HepG2 (cell line): ENCODE results near the gene LY6G5B. TPM values are rescaled to one million over a fixed set of nuclear protein-coding genes. Genes with fewer than 3 reads are reported as not detected.

Experiments used
- EEA1 ChIP-seq: sonication (generic); formaldehyde crosslinking; IDR thresholded peaks from 2 replicates; pipeline ENCODE4 v1.5.1; 2020; ENCODE audit warnings: mild to moderate bottlenecking, missing genetic modification reagents, borderline replicate concordance
- ELF1 ChIP-seq: sonication (generic); formaldehyde crosslinking; IDR thresholded peaks from 2 replicates; pipeline ENCODE4 v1.4.0; 2020; ENCODE audit warnings: missing genetic modification reagents
- FOSL1 ChIP-seq: sonication (generic); formaldehyde crosslinking; IDR thresholded peaks from 2 replicates; pipeline ENCODE4 v1.9.0; 2021; ENCODE audit warnings: missing genetic modification reagents, borderline replicate concordance
- ISL2 ChIP-seq: sonication (generic); formaldehyde crosslinking; IDR thresholded peaks from 2 replicates; pipeline ENCODE4 v1.5.0; 2020; ENCODE audit warnings: missing genetic modification reagents
- KIAA2018 ChIP-seq: sonication (generic); formaldehyde crosslinking; IDR thresholded peaks from 2 replicates; pipeline ENCODE4 v1.5.0; 2020; ENCODE audit warnings: mild to moderate bottlenecking, missing genetic modification reagents, borderline replicate concordance
- MXD4 ChIP-seq: IDR thresholded peaks from 2 replicates; pipeline ENCODE4 v1.6.1; 2016; ENCODE audit warnings: mild to moderate bottlenecking, missing biosample characterization, missing genetic modification reagents
- PAWR ChIP-seq: sonication (generic); formaldehyde crosslinking; IDR thresholded peaks from 2 replicates; pipeline ENCODE4 v1.4.0; 2020; ENCODE audit warnings: missing genetic modification reagents, mild to moderate bottlenecking, borderline replicate concordance
- RARA ChIP-seq: IDR thresholded peaks from 2 replicates; pipeline ENCODE4 v1.6.1; 2016; ENCODE audit warnings: missing genetic modification reagents, missing compliant biosample characterization
- SRF ChIP-seq: IDR thresholded peaks from 2 replicates; pipeline ENCODE4 v1.6.1; 2011; ENCODE audit warnings: mild to moderate bottlenecking, low read depth, low read length, moderate library complexity
- TGIF2 ChIP-seq: IDR thresholded peaks from 2 replicates; pipeline ENCODE4 v1.6.1; 2016; ENCODE audit warnings: control low read depth, missing compliant biosample characterization
- ZBTB26 ChIP-seq: IDR thresholded peaks from 2 replicates; pipeline ENCODE4 v1.6.1; 2016; ENCODE audit warnings: missing compliant biosample characterization, missing genetic modification reagents, borderline replicate concordance
- ZKSCAN5 ChIP-seq: sonication (generic); formaldehyde crosslinking; IDR thresholded peaks from 2 replicates; pipeline ENCODE4 v1.5.1; 2020; ENCODE audit warnings: mild to moderate bottlenecking, missing genetic modification reagents
- ZNF276 ChIP-seq: sonication (generic); formaldehyde crosslinking; IDR thresholded peaks from 2 replicates; pipeline ENCODE4 v1.4.0; 2020; ENCODE audit warnings: mild to moderate bottlenecking, low read depth, missing genetic modification reagents
- ZNF34 ChIP-seq: sonication (generic); formaldehyde crosslinking; IDR thresholded peaks from 2 replicates; pipeline ENCODE4 v1.4.0; 2020; ENCODE audit warnings: mild to moderate bottlenecking, missing genetic modification reagents, borderline replicate concordance
- ZNF749 ChIP-seq: sonication (generic); formaldehyde crosslinking; IDR thresholded peaks from 2 replicates; pipeline ENCODE4 v1.8.0; 2022; ENCODE audit warnings: mild to moderate bottlenecking, missing genetic modification reagents, moderate library complexity, borderline replicate concordance
- ZNF83 ChIP-seq: sonication (generic); formaldehyde crosslinking; IDR thresholded peaks from 2 replicates; pipeline ENCODE4 v1.4.0; 2020; ENCODE audit warnings: missing genetic modification reagents, mild to moderate bottlenecking, borderline replicate concordance
- polyA plus RNA-seq, 8 experiments: library from polyadenylated mRNA; depleted of rRNA in 3 of 8; stranded (reverse) in 7 of 8; unstranded in 1 of 8; fragments of >200 nt; fragmentation: Illumina TruSeq in 4 of 8; extraction: Trizol in 4 of 8; gene quantifications; 2 replicates each; pipeline versions ENCODE4 v1.2.1 to v1.2.3, GENCODE V29; 2011 to 2016; ENCODE audit warnings: low read depth in 4 of 8, missing spikeins in 1 of 8, mixed read lengths in 1 of 8; ENCODE audit not compliant: insufficient read depth in 1 of 8
- total RNA-seq, 5 experiments: library from RNA; depleted of rRNA; stranded (reverse); fragments of >200 nt; fragmentation: Illumina TruSeq; extraction: Trizol; gene quantifications; 2 replicates each; pipeline ENCODE4 v1.2.3, GENCODE V29; 2016; ENCODE audit warnings: low read depth in 1 of 5

LY6G5B gene
- total and polyA plus RNA-seq, 2 of the 13 experiments (the other 11 are each of a cell fraction or from before 2014, with no cell fraction given), result 7.8 to 15.7 TPM

DNA sequence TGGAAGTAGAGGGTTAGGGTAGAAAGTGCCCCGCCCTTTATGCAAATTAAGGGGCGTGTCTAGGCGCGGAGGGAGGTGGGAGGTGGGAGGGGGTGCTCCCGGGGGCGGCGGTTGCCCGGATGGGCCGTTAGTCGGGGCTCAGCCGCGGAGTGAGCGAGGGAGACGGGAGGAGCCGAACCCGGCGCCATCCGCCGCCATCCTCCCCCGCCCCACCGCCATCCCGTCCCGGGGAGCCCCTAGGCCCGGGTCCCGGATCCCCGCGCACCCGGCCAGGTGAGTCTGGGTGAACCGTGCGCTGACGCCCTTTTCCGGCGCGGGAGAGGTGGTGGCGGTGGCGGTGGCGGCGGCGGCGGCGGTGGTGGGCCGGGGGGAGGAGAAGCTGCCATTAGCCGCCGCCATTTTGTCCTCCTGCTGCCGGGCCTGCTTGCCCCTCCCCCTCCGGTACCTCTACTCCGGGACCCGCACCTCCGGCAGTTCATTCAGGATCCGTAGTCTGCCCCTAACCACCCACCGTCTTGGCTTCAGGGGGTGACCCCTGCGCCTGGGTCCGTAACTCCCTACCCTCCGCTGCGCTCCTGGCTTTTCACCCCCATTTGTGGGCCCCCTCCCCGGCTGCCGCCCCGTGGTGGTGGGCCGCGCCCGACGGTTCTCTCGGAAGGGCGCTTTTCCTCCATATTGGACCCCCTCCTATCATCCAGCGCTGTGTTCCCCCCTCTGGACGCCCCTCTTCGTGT lies 49.0 kb upstream of the LY6G5B start, which contains the start of gene PRRC2A (continued):
- no peak for TF ChIP-seq ZBTB26
- TF ChIP-seq MXD4 (CRISPR knock-in tag), result no peak
- TF ChIP-seq KIAA2018 (CRISPR knock-in tag), result no peak
- TF ChIP-seq ZNF34 (CRISPR knock-in tag), result 0 out of 2 replicates have a peak, but pooled peaks have one; percentile 11
- no peak; the same call in 1 of the 2 replicates for TF ChIP-seq ZNF276
- TF ChIP-seq ISL2, result no peak; the same call in 1 of the 2 replicates
- 0 out of 2 replicates have a peak, but pooled peaks have one; percentile 27 for TF ChIP-seq ZKSCAN5
- no peak for TF ChIP-seq ZNF83
- no peak for TF ChIP-seq ELF1 (CRISPR knock-in tag)
- TF ChIP-seq PAWR (CRISPR knock-in tag), result 0 out of 2 replicates have a peak, but pooled peaks have one; percentile 22
- peak; percentile 71; the same call in 1 of the 2 replicates for TF ChIP-seq EEA1 (CRISPR knock-in tag)
- peak; percentile 81 for TF ChIP-seq TGIF2 (CRISPR knock-in tag)
- no peak for TF ChIP-seq SRF
- TF ChIP-seq FOSL1, result no peak
- TF ChIP-seq ZNF749 (CRISPR knock-in tag), result 0 out of 2 replicates have a peak, but pooled peaks have one; percentile 62
- TF ChIP-seq RARA (CRISPR knock-in tag), result peak; percentile 20; the same call in 1 of the 2 replicates
